BLaER1 treated with 17β-estradiol and CSF1 and Interleukin-3, amounts not matched to agents 10 nM and 100 nM (cell line): Measurements from ENCODE around the gene GPR146.
"Not testable (repeated sequence)": the region's sequence is repeated elsewhere in the genome, so short reads cannot be mapped to it uniquely, and the experiment has no call there.

Experiments
- H3K27ac ChIP-seq, 11 experiments: shearing (Covaris generic); formaldehyde crosslinking; 2 replicates each; pipeline ENCODE4 v1.8.1; 2022
- H3K27me3 ChIP-seq, 11 experiments: shearing (Covaris generic); formaldehyde crosslinking; 2 replicates each; pipeline ENCODE4 v1.8.1; 2022
- H3K36me3 ChIP-seq, 11 experiments: shearing (Covaris generic); formaldehyde crosslinking; 2 replicates each; pipeline ENCODE4 v1.8.1; 2022
- H3K4me1 ChIP-seq, 10 experiments: shearing (Covaris generic); formaldehyde crosslinking; 2 replicates each; pipeline ENCODE4 v1.8.1; 2022
- H3K4me2 ChIP-seq, 11 experiments: shearing (Covaris generic); formaldehyde crosslinking; 2 replicates each; pipeline ENCODE4 v1.8.1; 2022
- H3K4me3 ChIP-seq, 10 experiments: shearing (Covaris generic); formaldehyde crosslinking; 2 replicates each; pipeline ENCODE4 v1.8.1; 2022
- H3K9ac ChIP-seq, 11 experiments: shearing (Covaris generic); formaldehyde crosslinking; 2 replicates each; pipeline ENCODE4 v1.8.1; 2022
- H3K9me3 ChIP-seq, 11 experiments: shearing (Covaris generic); formaldehyde crosslinking; replicated peaks in 1 of 11; 2 replicates each; pipeline ENCODE4 v1.8.1; 2022
- H4K20me1 ChIP-seq, 11 experiments: shearing (Covaris generic); formaldehyde crosslinking; 2 replicates each; pipeline ENCODE4 v1.8.1; 2022
- Cebpa-rat ChIP-seq, 11 experiments: shearing (Covaris generic); IDR thresholded peaks; 2 replicates each; pipeline ENCODE4 v1.8.1; 2022

GPR146 gene

GRCh38 chr7:1029637-1030443, 14.5 kb upstream of the GPR146 start:
- TF ChIP-seq Cebpa-rat (IDR thresholded peaks at IDR 0.05): no peak
- peak overlapping the region; percentile 86 to 100 (median 99) for H3K4me2 ChIP-seq
- H3K9me3 ChIP-seq: peaks cover 0 to 2% (median under 1%) of the 10 kb centered on the region in 11 experiments; a peak in 3 of 22 replicates
- H3K27me3 ChIP-seq: peaks cover 12 to 27% (median 16%) of the 10 kb centered on the region in 11 experiments; a peak in 18 of 22 replicates
- H3K4me1 ChIP-seq: peaks cover 49 to 76% (median 68%) of the 10 kb centered on the region in 10 experiments
- peaks cover 0 to 1% (median 0%) of the 10 kb centered on the region in 11 experiments; a peak in 3 of 22 replicates for H3K36me3 ChIP-seq
- no peak overlapping the region for H3K4me3 ChIP-seq
- H4K20me1 ChIP-seq: peaks cover 11 to 60% (median 33%) of the 10 kb centered on the region in 11 experiments; a peak in 21 of 22 replicates
- H3K9ac ChIP-seq: peak overlapping the region in 7 of 11 experiments; percentile 49 to 83 (median 80); a peak in 12 of 22 replicates
- peak overlapping the region in 7 of 11 experiments; percentile 9 to 89 (median 68); a peak in 7 of 22 replicates for H3K27ac ChIP-seq

GRCh38 chr7:1030444-1031070, 13.8 kb upstream of the GPR146 start:
- Histone ChIP-seq H3K9ac (peak overlapping the region in 2 of 11 experiments; percentile 3 to 33; a peak in 2 of 22 replicates), H3K4me2 (peak overlapping the region in 10 of 11 experiments; percentile 39 to 100 (median 98); a peak in 16 of 22 replicates), H3K36me3 (peaks cover 0 to 9% (median 5%) of the 10 kb centered on the region in 11 experiments; a peak in 10 of 22 replicates), H3K27me3 (peaks cover 12 to 27% (median 16%) of the 10 kb centered on the region in 11 experiments; a peak in 17 of 22 replicates), H3K27ac (no peak overlapping the region; a peak in 1 of 22 replicates), H3K9me3 (peaks cover 3 to 9% (median 8%) of the 10 kb centered on the region in 11 experiments; a peak in 18 of 22 replicates), H3K4me1 (peaks cover 42 to 69% (median 61%) of the 10 kb centered on the region in 10 experiments), H4K20me1 (peaks cover 4 to 53% (median 25%) of the 10 kb centered on the region in 11 experiments; a peak in 20 of 22 replicates), H3K4me3 (no peak overlapping the region)
- no peak for TF ChIP-seq Cebpa-rat (IDR thresholded peaks at IDR 0.05)

- H3K9me3 ChIP-seq: peaks cover 13 to 22% (median 19%) of the 10 kb centered on the region in 11 experiments; a peak in 20 of 22 replicates
- TF ChIP-seq Cebpa-rat (IDR thresholded peaks at IDR 0.05): no peak
- no peak overlapping the region for H3K4me3 ChIP-seq
- H3K4me2 ChIP-seq: no peak overlapping the region
- H3K27ac ChIP-seq: no peak overlapping the region
- peaks cover 9 to 17% (median 13%) of the 10 kb centered on the region in 11 experiments; a peak in 17 of 22 replicates for H3K27me3 ChIP-seq
- H3K9ac ChIP-seq: no peak overlapping the region
- H3K4me1 ChIP-seq: peaks cover 29 to 55% (median 48%) of the 10 kb centered on the region in 10 experiments
- H3K36me3 ChIP-seq: peaks cover 0 to 19% (median 14%) of the 10 kb centered on the region in 11 experiments; a peak in 14 of 22 replicates
- peaks cover 0 to 40% (median 12%) of the 10 kb centered on the region in 11 experiments; a peak in 16 of 22 replicates for H4K20me1 ChIP-seq
Measured at GRCh38 chr7:1031716-1032455, 12.5 kb upstream of the GPR146 start.

GRCh38 chr7:1032536-1033181, 11.7 kb upstream of the GPR146 start:
- 0 out of 22 replicates have a peak overlapping the region, but pooled peaks of 2 of the 11 experiments have one; percentile 32 to 35 for H3K4me2 ChIP-seq
- H3K9ac ChIP-seq: no peak overlapping the region
- peaks cover 3 to 10% (median 7%) of the 10 kb centered on the region in 11 experiments; a peak in 17 of 22 replicates for H3K27me3 ChIP-seq
- no peak overlapping the region for H3K27ac ChIP-seq
- H3K36me3 ChIP-seq: peaks cover 0 to 19% (median 14%) of the 10 kb centered on the region in 11 experiments; a peak in 14 of 22 replicates
- TF ChIP-seq Cebpa-rat (IDR thresholded peaks at IDR 0.05): no peak
- peaks cover 13 to 22% (median 19%) of the 10 kb centered on the region in 11 experiments; a peak in 20 of 22 replicates for H3K9me3 ChIP-seq
- peaks cover 21 to 48% (median 40%) of the 10 kb centered on the region in 10 experiments for H3K4me1 ChIP-seq
- no peak overlapping the region for H3K4me3 ChIP-seq
- H4K20me1 ChIP-seq: peaks cover 0 to 32% (median 4%) of the 10 kb centered on the region in 11 experiments; a peak in 15 of 22 replicates

- no peak for TF ChIP-seq Cebpa-rat (IDR thresholded peaks at IDR 0.05)
- peaks cover 0 to 19% (median 14%) of the 10 kb centered on the region in 11 experiments; a peak in 14 of 22 replicates for H3K36me3 ChIP-seq
- H3K4me1 ChIP-seq: peaks cover 15 to 39% (median 33%) of the 10 kb centered on the region in 10 experiments
- H3K4me3 ChIP-seq: no peak overlapping the region
- peaks cover 0 to under 1% (median 0%) of the 10 kb centered on the region in 11 experiments; a peak in 4 of 22 replicates for H3K27me3 ChIP-seq
- no peak overlapping the region for H3K27ac ChIP-seq
- H3K9me3 ChIP-seq: peaks cover 13 to 22% (median 19%) of the 10 kb centered on the region in 11 experiments; a peak in 20 of 22 replicates
- H4K20me1 ChIP-seq: peaks cover 0 to 28% (median 0%) of the 10 kb centered on the region in 11 experiments; a peak in 9 of 22 replicates
- H3K9ac ChIP-seq: no peak overlapping the region
- peak overlapping the region in 5 of 11 experiments; percentile 20 to 35 (median 32); a peak in 3 of 22 replicates for H3K4me2 ChIP-seq
Measured at GRCh38 chr7:1033546-1034145, 10.7 kb upstream of the GPR146 start.

- Histone ChIP-seq H3K9me3 (peaks cover 13 to 22% (median 19%) of the 10 kb centered on the region in 11 experiments; a peak in 20 of 22 replicates), H4K20me1 (peaks cover 0 to 20% (median 0%) of the 10 kb centered on the region in 11 experiments; a peak in 8 of 22 replicates), H3K36me3 (peaks cover 0 to 19% (median 14%) of the 10 kb centered on the region in 11 experiments; a peak in 14 of 22 replicates), H3K4me1 (peaks cover 4 to 28% (median 21%) of the 10 kb centered on the region in 10 experiments; a peak in 19 of 20 replicates)
- H3K27me3 ChIP-seq, H3K9ac ChIP-seq, H3K27ac ChIP-seq, H3K4me2 ChIP-seq, H3K4me3 ChIP-seq: not testable (repeated sequence)
Measured at GRCh38 chr7:1034769-1035168, 9.6 kb upstream of the GPR146 start.

- H3K27ac ChIP-seq, H3K4me3 ChIP-seq, H3K9ac ChIP-seq, H3K4me2 ChIP-seq, H3K27me3 ChIP-seq: not testable (repeated sequence)
- H3K4me1 ChIP-seq: peaks cover 0 to 14% (median 8%) of the 10 kb centered on the region in 10 experiments; a peak in 12 of 20 replicates
- H3K36me3 ChIP-seq: peaks cover 0 to 19% (median 14%) of the 10 kb centered on the region in 11 experiments; a peak in 14 of 22 replicates
- peaks cover 0 to 10% (median 0%) of the 10 kb centered on the region in 11 experiments; a peak in 5 of 22 replicates for H4K20me1 ChIP-seq
- peaks cover 13 to 22% (median 19%) of the 10 kb centered on the region in 11 experiments; a peak in 20 of 22 replicates for H3K9me3 ChIP-seq
Measured at GRCh38 chr7:1036164-1036928, 8.0 kb upstream of the GPR146 start.

- peaks cover 23 to 36% (median 34%) of the 10 kb centered on the region in 10 experiments for H3K4me1 ChIP-seq
- not testable (repeated sequence) for H3K9ac ChIP-seq, H3K4me2 ChIP-seq, H3K4me3 ChIP-seq, H3K27ac ChIP-seq, H3K27me3 ChIP-seq
- H4K20me1 ChIP-seq: peaks cover 0 to 35% (median 4%) of the 10 kb centered on the region in 11 experiments; a peak in 11 of 22 replicates
- H3K36me3 ChIP-seq: peaks cover 0 to 14% (median 11%) of the 10 kb centered on the region in 11 experiments; a peak in 14 of 22 replicates
- H3K9me3 ChIP-seq: peaks cover 8 to 17% (median 15%) of the 10 kb centered on the region in 11 experiments; a peak in 20 of 22 replicates
Measured at GRCh38 chr7:1040233-1040632, 4.1 kb upstream of the GPR146 start.
